ENCODE results near the gene EXOC2. TPM values are rescaled to one million over a fixed set of nuclear protein-coding genes. Genes with fewer than 3 reads are reported as not detected.

Gene EXOC2
- total and polyA plus RNA-seq, 2 donors (not counting 3 experiments of a cell fraction or from before 2014, with no cell fraction given), result 18.2 to 30.8 TPM

DNA sequence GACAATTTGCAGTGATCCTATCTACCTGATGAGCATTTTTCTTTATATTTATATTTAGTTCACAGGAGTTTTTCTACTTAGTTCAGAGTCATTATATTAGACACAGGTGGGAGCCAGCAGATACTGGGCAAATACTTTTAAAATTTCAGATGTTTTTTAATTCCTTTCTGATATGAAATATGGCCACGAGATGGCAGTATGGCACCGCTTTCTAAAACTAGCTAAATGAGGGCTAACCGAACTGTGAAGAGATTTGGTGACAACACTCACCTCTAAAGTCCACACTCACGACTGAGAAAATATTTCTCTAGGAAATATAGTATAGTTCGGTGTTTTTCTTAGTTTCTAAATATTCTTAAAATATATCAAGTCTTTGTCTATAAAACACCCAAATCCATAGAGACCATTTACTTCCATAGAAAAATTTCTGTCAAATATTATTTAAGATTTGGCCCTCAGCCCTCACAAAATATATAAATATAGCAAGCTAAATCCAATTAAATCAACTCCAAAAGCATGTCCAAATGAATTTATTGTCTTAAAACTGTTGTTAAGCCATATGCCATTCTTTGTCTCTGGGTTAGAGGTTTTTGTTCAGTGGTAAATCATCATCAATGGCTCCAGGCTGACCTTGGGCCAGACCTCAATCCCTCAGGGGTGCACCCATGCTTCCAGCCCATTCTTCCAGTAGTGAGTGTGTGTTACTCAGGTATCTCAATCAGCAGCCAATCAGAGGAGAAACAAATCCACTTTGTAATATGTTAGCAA is 99.6 kb downstream of the EXOC2 start:
- peaks cover 4 to 7% of the 10 kb centered on the region in 2 experiments for H3K36me3 ChIP-seq (ENCODE audit: control insufficient read depth in 2 of 2, extremely low read depth in 1 of 2, insufficient read depth in 2 of 2, low read length in 2 of 2)
- no peaks in the 10 kb centered on the region for H3K27me3 ChIP-seq (ENCODE audit: control insufficient read depth in 2 of 2, insufficient read depth in 2 of 2, low read length in 2 of 2)
- H3K27ac ChIP-seq (ENCODE audit: insufficient read depth, low read depth, low read length), result no peak overlapping the region
- BruUV-seq (replicated peaks), result no TSS peak
- dilution Hi-C loops (cut with MboI; ENCODE audit: extremely low pct_ligation_motif_present, low sequenced_read_pairs) (no loop called here), intact Hi-C loops (cut with micrococcal nuclease) (loop anchor here (1.0 to 5.0 kb wide), 5 partner anchors 99 to 804 kb away; partner anchors contain the start of gene EXOC2)
- H3K4me1 ChIP-seq (ENCODE audit: control insufficient read depth, extremely low read depth, insufficient read depth, low read length), result no peaks in the 10 kb centered on the region
- H4K20me1 ChIP-seq (replicated peaks; ENCODE audit: control insufficient read depth, extremely low read depth, insufficient read depth, low read length), result no peaks in the 10 kb centered on the region
- FAIRE-seq (peak; percentile 62), DNase-seq (ENCODE audit: low read depth, low spot score) (peak; percentile 67)
- H3K9me1 ChIP-seq (replicated peaks; ENCODE audit: control insufficient read depth, extremely low read depth, insufficient read depth, low read length), result no peaks in the 10 kb centered on the region
- no peaks in the 10 kb centered on the region for H3K79me2 ChIP-seq (ENCODE audit: control insufficient read depth, insufficient read depth, low read length)
- no peaks in the 10 kb centered on the region for H3K9me3 ChIP-seq (replicated peaks; ENCODE audit: control insufficient read depth, insufficient read depth, low read length)
- H2AFZ ChIP-seq (ENCODE audit: low read depth, low read length), result no peak overlapping the region
- ChIA-PET POLR2A (interaction anchor here (0.5 kb wide), 1 partner anchor 788 kb away, joined by 3 read pairs; no protein-coding TSS in a partner anchor), CTCF (interaction anchor here (0.6 to 5.4 kb wide), 39 partner anchors 9 to 843 kb away, joined by 3 to 66 read pairs (median 4); partner anchors contain the start of genes EXOC2 and FOXF2)
- no peak for TF ChIP-seq POLR2AphosphoS5 (IDR thresholded peaks at IDR 0.05; ENCODE audit: insufficient read depth, low read depth, low read length)
- TF ChIP-seq, protein P1, sequence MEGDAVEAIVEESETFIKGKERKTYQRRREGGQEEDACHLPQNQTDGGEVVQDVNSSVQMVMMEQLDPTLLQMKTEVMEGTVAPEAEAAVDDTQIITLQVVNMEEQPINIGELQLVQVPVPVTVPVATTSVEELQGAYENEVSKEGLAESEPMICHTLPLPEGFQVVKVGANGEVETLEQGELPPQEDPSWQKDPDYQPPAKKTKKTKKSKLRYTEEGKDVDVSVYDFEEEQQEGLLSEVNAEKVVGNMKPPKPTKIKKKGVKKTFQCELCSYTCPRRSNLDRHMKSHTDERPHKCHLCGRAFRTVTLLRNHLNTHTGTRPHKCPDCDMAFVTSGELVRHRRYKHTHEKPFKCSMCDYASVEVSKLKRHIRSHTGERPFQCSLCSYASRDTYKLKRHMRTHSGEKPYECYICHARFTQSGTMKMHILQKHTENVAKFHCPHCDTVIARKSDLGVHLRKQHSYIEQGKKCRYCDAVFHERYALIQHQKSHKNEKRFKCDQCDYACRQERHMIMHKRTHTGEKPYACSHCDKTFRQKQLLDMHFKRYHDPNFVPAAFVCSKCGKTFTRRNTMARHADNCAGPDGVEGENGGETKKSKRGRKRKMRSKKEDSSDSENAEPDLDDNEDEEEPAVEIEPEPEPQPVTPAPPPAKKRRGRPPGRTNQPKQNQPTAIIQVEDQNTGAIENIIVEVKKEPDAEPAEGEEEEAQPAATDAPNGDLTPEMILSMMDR (IDR thresholded peaks at IDR 0.05; ENCODE audit: extremely low read depth in 1 of 2, insufficient read depth in 1 of 2, low read depth in 1 of 2, low read length in 2 of 2), result peak; percentile 15 to 27
- no peak overlapping the region for H3K9ac ChIP-seq (replicated peaks; ENCODE audit: extremely low read depth, insufficient read depth, low read length)
- H3K4me2 ChIP-seq (ENCODE audit: insufficient read depth, low read length), result no peak overlapping the region
- H3K4me3 ChIP-seq (replicated peaks in 1 of 3; ENCODE audit: insufficient read depth in 1 of 3, low read depth in 1 of 3, low read length in 3 of 3), result no peak overlapping the region

DNA sequence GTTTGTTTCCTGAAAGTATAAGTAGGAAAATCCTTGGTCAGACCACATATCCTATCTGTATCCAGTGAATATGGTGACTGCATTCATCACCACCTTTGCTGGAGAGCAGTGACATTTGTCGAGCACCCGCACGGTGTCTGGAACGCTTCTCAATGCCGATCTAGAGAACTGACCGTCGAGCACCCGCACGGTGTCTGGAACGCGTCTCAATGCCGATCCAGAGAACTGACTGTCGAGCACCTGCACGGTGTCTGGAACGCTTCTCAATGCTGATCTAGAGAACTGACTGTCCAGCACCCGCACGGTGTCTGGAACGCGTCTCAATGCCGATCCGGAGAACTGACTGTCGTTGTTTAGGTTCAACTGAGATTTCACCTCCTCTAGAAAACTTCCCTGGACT is 103.8 kb downstream of the EXOC2 start:
- dilution Hi-C loops (cut with MboI; ENCODE audit: extremely low pct_ligation_motif_present, low sequenced_read_pairs) (no loop called here), intact Hi-C loops (cut with micrococcal nuclease) (no loop called here)
- ChIA-PET CTCF (no interaction called here), POLR2A (no interaction called here)
- DNase-seq (ENCODE audit: low read depth, low spot score) (no peak), FAIRE-seq (peak; percentile 26)
- Histone ChIP-seq H3K4me2 (ENCODE audit: insufficient read depth, low read length) (no peak overlapping the region), H3K79me2 (ENCODE audit: control insufficient read depth, insufficient read depth, low read length) (no peaks in the 10 kb centered on the region), H3K36me3 (ENCODE audit: control insufficient read depth in 2 of 2, extremely low read depth in 1 of 2, insufficient read depth in 2 of 2, low read length in 2 of 2) (peaks cover 0 to 6% of the 10 kb centered on the region in 2 experiments), H3K27me3 (ENCODE audit: control insufficient read depth in 2 of 2, insufficient read depth in 2 of 2, low read length in 2 of 2) (no peaks in the 10 kb centered on the region), H3K4me3 (replicated peaks in 1 of 3; ENCODE audit: insufficient read depth in 1 of 3, low read depth in 1 of 3, low read length in 3 of 3) (no peak overlapping the region), H3K27ac (ENCODE audit: insufficient read depth, low read depth, low read length) (no peak overlapping the region), H3K9ac (replicated peaks; ENCODE audit: extremely low read depth, insufficient read depth, low read length) (no peak overlapping the region), H3K9me1 (replicated peaks; ENCODE audit: control insufficient read depth, extremely low read depth, insufficient read depth, low read length) (no peaks in the 10 kb centered on the region), H4K20me1 (replicated peaks; ENCODE audit: control insufficient read depth, extremely low read depth, insufficient read depth, low read length) (no peaks in the 10 kb centered on the region), H3K9me3 (replicated peaks; ENCODE audit: control insufficient read depth, insufficient read depth, low read length) (no peaks in the 10 kb centered on the region), H2AFZ (ENCODE audit: low read depth, low read length) (no peak overlapping the region), H3K4me1 (ENCODE audit: control insufficient read depth, extremely low read depth, insufficient read depth, low read length) (no peaks in the 10 kb centered on the region)
- BruUV-seq (replicated peaks), result no TSS peak
- no peak for TF ChIP-seq POLR2AphosphoS5 (IDR thresholded peaks at IDR 0.05; ENCODE audit: insufficient read depth, low read depth, low read length)
- no peak for TF ChIP-seq GATA2 (IDR thresholded peaks at IDR 0.05; ENCODE audit: insufficient read depth, insufficient read length, low read depth, low read length)
- no peak for TF ChIP-seq POLR2A (IDR thresholded peaks at IDR 0.05; ENCODE audit: low read depth, low read length)
- no peak for TF ChIP-seq MYC (IDR thresholded peaks at IDR 0.05; ENCODE audit: low read depth, low read length)
- no peak for TF ChIP-seq JUN (IDR thresholded peaks at IDR 0.05; ENCODE audit: borderline replicate concordance, insufficient read depth, insufficient read length, low read depth)
- TF ChIP-seq, protein P2, sequence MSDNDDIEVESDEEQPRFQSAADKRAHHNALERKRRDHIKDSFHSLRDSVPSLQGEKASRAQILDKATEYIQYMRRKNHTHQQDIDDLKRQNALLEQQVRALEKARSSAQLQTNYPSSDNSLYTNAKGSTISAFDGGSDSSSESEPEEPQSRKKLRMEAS (IDR thresholded peaks at IDR 0.05; ENCODE audit: insufficient read depth, insufficient read length), result no peak
- no peak for TF ChIP-seq FOS (IDR thresholded peaks at IDR 0.05; ENCODE audit: borderline replicate concordance, insufficient read depth, low read length)
- TF ChIP-seq, protein P1 (IDR thresholded peaks at IDR 0.05; ENCODE audit: extremely low read depth in 1 of 2, insufficient read depth in 1 of 2, low read depth in 1 of 2, low read length in 2 of 2), result no peak
- no peak for TF ChIP-seq EZH2 (IDR thresholded peaks at IDR 0.05; ENCODE audit: borderline replicate concordance, low read depth, low read length, severe bottlenecking)
